Endothelial cell (in vitro differentiated cells): ENCODE results near the gene CCDC117. TPM values are rescaled to one million over a fixed set of nuclear protein-coding genes. Genes with fewer than 3 reads are reported as not detected.

Source experiments
- DNase-seq: peaks from one replicate; pipeline ENCODE4 v3.0.0; 2021; ENCODE audit warnings: low spot score
- H3K27ac Mint-ChIP-seq: one replicate; pipeline ENCODE4 v1.8.0; 2021; ENCODE audit warnings: mixed read lengths, inconsistent platforms; ENCODE audit not compliant: unreplicated experiment
- H3K27me3 Mint-ChIP-seq: one replicate; pipeline ENCODE4 v1.8.0; 2021; ENCODE audit warnings: mild to moderate bottlenecking, moderate library complexity, mixed read lengths, inconsistent platforms; ENCODE audit not compliant: unreplicated experiment
- H3K36me3 Mint-ChIP-seq: one replicate; pipeline ENCODE4 v1.8.0; 2021; ENCODE audit warnings: mild to moderate bottlenecking, low read depth, mixed read lengths, inconsistent platforms; ENCODE audit not compliant: unreplicated experiment
- H3K4me1 Mint-ChIP-seq: one replicate; pipeline ENCODE4 v1.8.0; 2021; ENCODE audit warnings: mild to moderate bottlenecking, mixed read lengths, inconsistent platforms; ENCODE audit not compliant: unreplicated experiment
- H3K4me3 Mint-ChIP-seq: one replicate; pipeline ENCODE4 v1.8.0; 2021; ENCODE audit warnings: mild to moderate bottlenecking, mixed read lengths, inconsistent platforms; ENCODE audit not compliant: unreplicated experiment
- H3K9me3 Mint-ChIP-seq: one replicate; pipeline ENCODE4 v1.8.0; 2021; ENCODE audit warnings: mixed read lengths, inconsistent platforms; ENCODE audit not compliant: unreplicated experiment
- total RNA-seq: library from RNA; stranded (reverse); fragmentation: NEBNext Ultra II Directional; extraction: Animal tissue kit (Norgen Biotek cat#: 25700); gene quantifications from one replicate; pipeline ENCODE4 v1.2.1, GENCODE V29; 2021; ENCODE audit not compliant: unreplicated experiment
- TF ChIP-seq, protein P1 (sequence below): fragments of 200-600 bp; sonication (generic); IDR thresholded peaks from one replicate; pipeline ENCODE4 v1.5.0; 2021; ENCODE audit warnings: antibody characterized with exemption; ENCODE audit not compliant: unreplicated experiment

CCDC117 gene
- total RNA-seq, 1 donor from 2014 or later, result 21.9 TPM

DNA sequence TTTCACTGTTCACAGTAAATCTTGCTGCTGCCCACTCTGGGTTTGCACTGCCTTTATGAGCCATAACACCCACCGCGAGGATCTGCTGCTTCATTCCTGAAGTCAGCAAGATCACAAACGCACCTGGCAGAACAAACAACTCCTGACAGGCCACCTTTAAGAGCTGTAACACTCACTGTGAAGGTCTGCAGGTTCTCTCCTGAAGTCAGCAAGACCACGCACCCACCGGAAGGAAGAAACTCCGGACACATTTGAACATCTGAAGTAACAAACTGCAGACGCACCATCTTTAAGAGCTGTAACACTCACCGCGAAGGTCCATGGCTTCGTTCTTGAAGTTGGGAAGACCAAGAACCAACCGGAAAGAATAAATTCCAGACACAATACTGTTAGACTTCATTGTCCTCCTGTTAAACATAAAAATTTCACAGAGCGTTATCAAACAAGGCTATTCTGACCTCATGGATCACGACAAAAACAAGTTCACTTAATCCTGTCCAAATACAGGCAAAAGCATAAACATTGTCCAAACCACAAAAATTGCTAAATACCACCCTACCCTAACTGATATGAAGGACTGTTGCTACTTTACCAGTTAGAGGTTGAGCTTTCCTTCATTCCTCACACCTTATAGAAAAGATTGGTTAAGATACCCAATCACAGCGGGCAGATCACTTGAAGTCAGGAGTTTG, 3.0 kb upstream of the CCDC117 start:
- H3K4me1 Mint-ChIP-seq, result peaks cover 5% of the 10 kb centered on the region
- H3K9me3 Mint-ChIP-seq, result no peaks in the 10 kb centered on the region
- H3K27ac Mint-ChIP-seq, result peak overlapping the region; percentile 70
- H3K27me3 Mint-ChIP-seq, result peaks cover 1% of the 10 kb centered on the region
- H3K4me3 Mint-ChIP-seq, result peak overlapping the region; percentile 60
- peaks cover 6% of the 10 kb centered on the region for H3K36me3 Mint-ChIP-seq
- TF ChIP-seq, protein P1, sequence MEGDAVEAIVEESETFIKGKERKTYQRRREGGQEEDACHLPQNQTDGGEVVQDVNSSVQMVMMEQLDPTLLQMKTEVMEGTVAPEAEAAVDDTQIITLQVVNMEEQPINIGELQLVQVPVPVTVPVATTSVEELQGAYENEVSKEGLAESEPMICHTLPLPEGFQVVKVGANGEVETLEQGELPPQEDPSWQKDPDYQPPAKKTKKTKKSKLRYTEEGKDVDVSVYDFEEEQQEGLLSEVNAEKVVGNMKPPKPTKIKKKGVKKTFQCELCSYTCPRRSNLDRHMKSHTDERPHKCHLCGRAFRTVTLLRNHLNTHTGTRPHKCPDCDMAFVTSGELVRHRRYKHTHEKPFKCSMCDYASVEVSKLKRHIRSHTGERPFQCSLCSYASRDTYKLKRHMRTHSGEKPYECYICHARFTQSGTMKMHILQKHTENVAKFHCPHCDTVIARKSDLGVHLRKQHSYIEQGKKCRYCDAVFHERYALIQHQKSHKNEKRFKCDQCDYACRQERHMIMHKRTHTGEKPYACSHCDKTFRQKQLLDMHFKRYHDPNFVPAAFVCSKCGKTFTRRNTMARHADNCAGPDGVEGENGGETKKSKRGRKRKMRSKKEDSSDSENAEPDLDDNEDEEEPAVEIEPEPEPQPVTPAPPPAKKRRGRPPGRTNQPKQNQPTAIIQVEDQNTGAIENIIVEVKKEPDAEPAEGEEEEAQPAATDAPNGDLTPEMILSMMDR, result no peak
- DNase-seq, result no peak

DNA sequence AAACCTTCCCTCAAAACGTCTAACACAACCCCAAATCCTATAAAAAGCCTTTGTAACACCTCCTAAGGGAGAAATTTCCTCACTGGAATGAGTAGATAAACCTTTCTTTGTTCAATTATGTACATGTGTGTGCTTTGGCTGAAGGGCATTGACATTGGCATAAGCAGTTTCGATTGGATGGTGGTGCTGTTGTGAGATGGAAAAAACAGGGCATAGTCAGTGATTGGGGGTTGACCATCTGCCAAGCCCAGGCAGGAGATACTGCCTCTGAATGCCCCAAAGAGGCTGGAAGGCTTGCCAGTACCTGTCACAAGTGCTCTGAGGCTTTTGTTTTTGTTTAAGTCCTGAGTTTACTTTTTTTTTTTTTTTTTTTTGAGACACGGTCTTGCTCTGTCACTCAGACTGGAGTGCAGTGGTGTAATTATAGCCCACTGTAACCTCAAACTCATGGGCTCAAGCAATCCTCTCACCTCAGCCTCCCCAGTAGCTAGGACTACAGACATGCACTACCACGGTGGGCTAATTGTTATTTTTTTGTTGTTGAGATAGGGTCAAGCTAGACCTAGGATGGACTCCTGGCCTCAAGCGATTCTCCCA, 1.2 kb upstream of the CCDC117 start:
- Mint-ChIP-seq H3K4me1 (peaks cover 5% of the 10 kb centered on the region), H3K27me3 (peaks cover 1% of the 10 kb centered on the region), H3K4me3 (peak overlapping the region; percentile 26), H3K36me3 (peaks cover 6% of the 10 kb centered on the region), H3K27ac (no peak overlapping the region), H3K9me3 (no peaks in the 10 kb centered on the region)
- DNase-seq, result no peak
- TF ChIP-seq, protein P1, result no peak

DNA sequence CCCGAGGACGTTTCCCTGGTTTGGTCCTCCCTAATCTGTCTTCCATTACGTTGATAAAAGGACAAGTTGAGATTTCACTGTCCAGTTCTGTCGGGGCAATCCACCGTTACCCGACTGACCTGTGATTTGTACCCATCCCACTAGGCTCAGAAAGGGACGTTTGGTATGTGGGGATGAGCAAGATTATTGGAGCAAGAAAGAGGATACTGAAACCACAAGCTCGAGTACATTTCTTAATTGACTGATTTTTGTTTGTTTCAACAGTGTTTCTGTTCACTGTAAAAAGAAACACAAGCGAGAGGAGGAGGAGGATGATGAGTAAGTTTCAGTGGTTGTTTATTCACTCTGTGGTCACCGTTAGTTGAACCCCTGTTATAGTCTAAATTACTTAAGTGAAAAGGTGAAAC, 969 bp downstream of the CCDC117 start:
- DNase-seq, result no peak
- TF ChIP-seq, protein P1, result no peak
- peaks cover 5% of the 10 kb centered on the region for H3K4me1 Mint-ChIP-seq
- H3K9me3 Mint-ChIP-seq, result no peaks in the 10 kb centered on the region
- H3K4me3 Mint-ChIP-seq, result peak overlapping the region; percentile 97
- peak overlapping the region; percentile 93 for H3K27ac Mint-ChIP-seq
- peaks cover 6% of the 10 kb centered on the region for H3K36me3 Mint-ChIP-seq
- H3K27me3 Mint-ChIP-seq, result peaks cover 1% of the 10 kb centered on the region

DNA sequence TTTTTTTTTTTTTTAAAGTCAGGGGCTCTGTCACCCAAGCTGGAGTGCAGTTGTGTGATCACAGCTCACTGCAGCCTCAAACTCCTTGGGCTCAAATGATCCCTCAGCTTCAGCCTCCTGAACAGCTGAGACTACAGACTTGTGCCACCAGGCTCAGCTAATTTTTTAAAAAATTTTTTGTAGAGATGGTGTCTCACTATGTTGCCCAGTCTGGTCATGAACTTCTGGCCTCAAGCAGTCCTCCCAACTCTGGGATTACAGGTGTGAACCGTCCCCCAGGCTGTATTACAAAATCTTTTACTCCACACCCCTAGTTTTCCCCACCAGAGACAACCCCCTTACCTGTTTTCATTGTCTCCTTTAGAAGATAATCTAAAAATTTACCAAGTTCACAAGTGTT, 1.9 kb downstream of the CCDC117 start:
- Mint-ChIP-seq H3K36me3 (peaks cover 6% of the 10 kb centered on the region), H3K4me1 (peaks cover 5% of the 10 kb centered on the region), H3K9me3 (no peaks in the 10 kb centered on the region), H3K27me3 (peaks cover 1% of the 10 kb centered on the region), H3K27ac (no peak overlapping the region), H3K4me3 (peak overlapping the region; percentile 16)
- DNase-seq, result no peak
- TF ChIP-seq, protein P1, result no peak

DNA sequence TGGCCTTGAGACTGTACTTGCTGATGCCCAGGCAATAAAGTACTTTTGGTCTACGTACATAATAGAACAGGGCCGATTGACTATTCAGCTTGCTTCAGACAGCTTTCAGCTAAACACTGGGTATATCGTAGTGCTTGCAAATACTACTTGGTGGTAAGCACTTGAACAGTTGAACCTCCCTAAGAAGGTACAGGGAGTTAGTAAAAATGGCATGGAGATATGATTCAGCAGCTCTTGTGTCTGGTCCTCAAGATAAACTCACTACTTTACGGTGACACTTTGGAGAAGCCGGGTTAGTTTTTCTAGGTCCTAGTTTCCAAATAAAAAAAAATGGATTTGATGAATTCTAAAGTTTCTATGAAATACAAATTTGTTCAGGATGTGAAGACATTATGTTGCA, 7.3 kb downstream of the CCDC117 start:
- TF ChIP-seq, protein P1, result no peak
- H3K27ac Mint-ChIP-seq, result no peak overlapping the region
- H3K9me3 Mint-ChIP-seq, result no peaks in the 10 kb centered on the region
- H3K36me3 Mint-ChIP-seq, result peaks cover 16% of the 10 kb centered on the region
- no peak for DNase-seq
- no peaks in the 10 kb centered on the region for H3K27me3 Mint-ChIP-seq
- no peaks in the 10 kb centered on the region for H3K4me1 Mint-ChIP-seq
- no peak overlapping the region for H3K4me3 Mint-ChIP-seq
